ENCODE results near the gene FAIM2.

DNA sequence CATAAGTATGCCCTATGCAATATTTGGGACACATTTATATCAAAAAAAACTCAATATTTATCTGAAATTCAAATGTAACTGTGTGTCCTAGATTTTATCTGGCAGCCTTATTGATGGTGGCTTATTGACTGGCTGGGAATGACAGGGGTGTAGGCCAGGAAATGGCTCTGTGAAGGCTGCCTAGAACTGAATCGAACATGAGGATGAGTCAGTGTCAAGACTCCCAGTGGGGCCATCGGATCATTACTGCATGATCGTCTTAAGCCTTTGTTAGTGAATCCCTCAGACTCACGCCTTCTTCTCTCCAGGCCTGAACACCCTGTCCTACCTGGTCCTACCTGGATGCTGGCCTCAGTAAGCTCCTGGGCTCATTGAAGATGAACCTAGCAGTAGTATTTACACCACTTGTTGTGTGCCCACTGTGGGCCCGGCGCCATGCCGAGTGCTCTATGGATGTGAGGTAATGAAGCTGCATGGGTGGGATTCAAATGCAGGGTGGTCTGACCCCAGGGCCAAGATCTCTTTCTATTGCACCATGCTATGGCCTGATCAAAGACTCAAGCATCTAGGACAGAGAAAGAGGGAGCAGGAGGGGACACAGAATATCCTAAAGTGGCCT is 21.0 kb upstream of the FAIM2 start:
- TF ChIP-seq CTCF (IDR thresholded peaks at IDR 0.05) (no peak), EP300 (IDR thresholded peaks at IDR 0.05) (no peak), POLR2A (IDR thresholded peaks at IDR 0.05) (no peak)
